IPS DF 6.9 (cell line): Measurements from ENCODE around the gene FMNL3.

Experiments used
- DNase-seq: peaks from one replicate; pipeline ENCODE4 v3.0.0-alpha.2; 2013; ENCODE audit warnings: low read depth, low spot score
- H3K27ac ChIP-seq: one replicate; pipeline ENCODE4 v1.5.1; 2013; ENCODE audit warnings: low read length, control low read depth
- H3K27me3 ChIP-seq: 2 replicates; pipeline ENCODE4 v1.6.1; 2013; ENCODE audit warnings: mild to moderate bottlenecking, low read length; ENCODE audit not compliant: control insufficient read depth, insufficient read depth
- H3K36me3 ChIP-seq: 2 replicates; pipeline ENCODE4 v1.6.1; 2013; ENCODE audit warnings: low read length; ENCODE audit not compliant: control insufficient read depth, insufficient read depth
- H3K4me1 ChIP-seq: 2 replicates; pipeline ENCODE4 v1.6.1; 2013; ENCODE audit warnings: low read length; ENCODE audit not compliant: control insufficient read depth, insufficient read depth
- H3K4me3 ChIP-seq: 2 replicates; pipeline ENCODE4 v1.5.1; 2013; ENCODE audit warnings: mild to moderate bottlenecking, low read length
- H3K9me3 ChIP-seq: 2 replicates; pipeline ENCODE4 v1.6.1; 2013; ENCODE audit warnings: low read length, inconsistent platforms; ENCODE audit not compliant: control insufficient read depth, insufficient read depth
- WGBS: extraction: QIAGEN DNeasy Blood & Tissue Kit; methylation state at CpG from one replicate; pipeline ENCODE4 v1.1.7; 2013; ENCODE audit warnings: mixed read lengths, missing lambda C conversion rate; ENCODE audit not compliant: insufficient read length, insufficient coverage; 5-methylcytosine and 5-hydroxymethylcytosine counted together

The FMNL3 gene

GRCh38 chr12:49631336-49631907 lies 75.8 kb downstream of the FMNL3 start:
- H3K27me3 ChIP-seq = no peaks in the 10 kb centered on the region
- no peak overlapping the region for H3K27ac ChIP-seq
- H3K4me1 ChIP-seq = no peaks in the 10 kb centered on the region
- no CpG with 5 or more reads among the region's 6 CpGs for WGBS
- H3K9me3 ChIP-seq = no peaks in the 10 kb centered on the region
- H3K4me3 ChIP-seq = no peak overlapping the region
- no peak for DNase-seq
- H3K36me3 ChIP-seq = no peaks in the 10 kb centered on the region

DNA sequence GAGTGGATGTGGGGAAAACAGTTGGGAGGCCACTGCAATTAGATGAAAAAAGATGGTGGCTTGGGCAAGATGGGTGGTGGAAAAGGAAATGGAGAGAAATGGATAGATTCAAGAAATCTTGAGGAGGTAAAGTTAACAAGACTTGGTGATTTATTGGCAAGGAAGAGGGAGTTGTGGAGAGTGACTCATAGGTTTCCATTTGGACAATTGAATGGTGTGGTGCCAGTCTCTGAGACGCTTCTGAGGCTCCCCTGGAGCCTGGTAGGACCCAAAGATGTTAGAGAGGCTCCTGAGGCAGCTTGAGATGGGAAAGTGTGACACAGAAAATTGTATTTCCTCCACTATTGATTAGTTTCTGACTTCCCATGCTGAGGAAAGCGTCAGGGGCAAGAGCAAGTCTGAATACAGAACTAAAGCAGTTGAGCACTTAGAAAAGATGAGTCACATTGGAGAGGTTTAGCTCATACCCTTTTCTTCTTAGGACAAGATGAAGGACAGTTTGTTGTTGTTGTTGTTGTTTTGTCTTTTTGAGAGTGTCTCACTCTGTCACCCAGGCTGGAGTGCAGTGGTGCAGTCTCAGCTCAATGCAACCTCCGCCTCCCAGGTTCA lies 79.3 kb downstream of the FMNL3 start:
- DNase-seq = no peak
- Histone ChIP-seq H3K4me1 (no peaks in the 10 kb centered on the region; the same call in 1 of the 2 replicates), H3K27me3 (no peaks in the 10 kb centered on the region), H3K9me3 (no peaks in the 10 kb centered on the region), H3K27ac (no peak overlapping the region), H3K4me3 (no peak overlapping the region), H3K36me3 (no peaks in the 10 kb centered on the region)
- no CpG with 5 or more reads among the region's 3 CpGs for WGBS

DNA sequence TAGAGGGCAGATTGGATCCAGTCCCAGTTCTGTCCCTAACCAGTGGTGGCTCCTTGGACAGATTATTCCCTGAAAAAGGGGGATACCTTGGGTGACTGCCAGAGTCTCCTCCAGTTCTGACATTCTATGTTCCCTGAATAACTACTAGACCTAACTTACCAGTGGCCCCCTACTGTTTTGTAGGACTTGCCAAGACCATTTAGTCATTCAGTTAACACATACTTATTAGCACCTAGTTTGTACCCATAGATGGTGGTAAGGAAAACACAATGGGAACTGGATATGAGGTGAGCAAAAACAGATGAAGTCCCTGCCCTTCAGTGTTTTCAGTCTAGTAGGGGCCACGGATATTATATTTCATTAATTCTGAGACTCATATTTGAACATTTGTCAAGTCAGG lies 80.4 kb downstream of the FMNL3 start:
- H3K4me1 ChIP-seq = no peaks in the 10 kb centered on the region; the same call in 1 of the 2 replicates
- no peaks in the 10 kb centered on the region for H3K36me3 ChIP-seq
- WGBS = no CpG with 5 or more reads among the region's 1 CpG
- no peak overlapping the region for H3K27ac ChIP-seq
- no peaks in the 10 kb centered on the region for H3K27me3 ChIP-seq
- H3K9me3 ChIP-seq = no peaks in the 10 kb centered on the region
- no peak for DNase-seq
- no peak overlapping the region for H3K4me3 ChIP-seq

GRCh38 chr12:49626169-49626835 lies 80.9 kb downstream of the FMNL3 start:
- DNase-seq = no peak
- no CpG with 5 or more reads among the region's 6 CpGs for WGBS
- no peaks in the 10 kb centered on the region; the same call in 1 of the 2 replicates for H3K4me1 ChIP-seq

GRCh38 chr12:49624921-49625577 lies 82.2 kb downstream of the FMNL3 start:
- Histone ChIP-seq H3K9me3 (no peaks in the 10 kb centered on the region), H3K27ac (no peak overlapping the region), H3K36me3 (no peaks in the 10 kb centered on the region), H3K4me3 (no peak overlapping the region), H3K27me3 (no peaks in the 10 kb centered on the region), H3K4me1 (no peaks in the 10 kb centered on the region; the same call in 1 of the 2 replicates)
- no peak for DNase-seq
- WGBS = no CpG with 5 or more reads among the region's 4 CpGs

More at GRCh38 chr12:49626169-49626835, 80.9 kb downstream of the FMNL3 start:
- H3K4me3 ChIP-seq = no peak overlapping the region
- H3K36me3 ChIP-seq = no peaks in the 10 kb centered on the region
- no peak overlapping the region for H3K27ac ChIP-seq
- no peaks in the 10 kb centered on the region for H3K9me3 ChIP-seq
- H3K27me3 ChIP-seq = no peaks in the 10 kb centered on the region

DNA sequence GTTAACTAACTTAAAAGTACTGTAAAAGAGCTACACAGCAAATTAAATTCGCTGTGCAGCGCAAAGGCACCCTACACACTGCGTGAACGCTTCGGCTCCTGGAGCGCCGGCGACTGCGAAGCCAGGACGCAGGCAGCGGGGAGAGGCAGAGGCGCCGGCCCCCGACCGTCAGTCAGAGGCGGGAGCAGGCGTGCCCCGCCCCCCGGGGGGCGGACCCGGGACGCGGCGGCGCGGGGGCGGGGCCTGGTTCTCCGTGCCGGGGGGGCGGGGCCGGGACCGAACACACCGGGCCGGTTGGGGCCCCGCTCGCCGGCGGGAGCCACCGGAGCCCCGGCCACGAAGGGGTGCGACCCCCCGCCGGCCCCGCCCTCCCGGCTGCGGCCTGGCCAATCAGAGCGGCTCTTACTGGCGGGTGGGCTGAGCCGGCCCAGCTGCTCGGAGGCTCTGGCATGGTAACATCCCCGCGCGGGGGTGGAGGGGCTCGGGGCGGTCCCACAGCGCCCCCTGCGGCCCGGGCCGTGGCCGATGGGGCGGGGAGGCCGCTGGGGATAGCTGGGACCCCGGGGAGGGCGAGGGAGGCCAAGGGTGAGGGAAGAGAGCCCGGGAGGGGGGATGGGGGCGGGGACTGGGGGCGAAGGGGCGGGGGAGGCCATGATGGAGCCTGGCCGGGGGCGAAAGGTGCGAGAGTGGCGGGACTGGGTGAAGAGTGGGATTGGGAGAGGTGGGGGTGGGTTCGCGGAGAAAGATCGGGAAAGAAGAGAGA lies 83.9 kb downstream of the FMNL3 start, which contains the start of gene PRPF40B:
PRPF40B (plus strand) TSS at position 420 of the 763 bp plus-strand sequence; CDS start at position 450, 30 bp downstream.
- H3K27me3 ChIP-seq = no peaks in the 10 kb centered on the region
- H3K4me3 ChIP-seq = peak within 1 kb of the TSS; percentile 72; the same call in 1 of the 2 replicates
- no peaks in the 10 kb centered on the region for H3K36me3 ChIP-seq
- no peaks in the 10 kb centered on the region for H3K9me3 ChIP-seq
- H3K27ac ChIP-seq = no peak within 1 kb of the TSS
- no CpG with 5 or more reads among the region's 76 CpGs for WGBS
- H3K4me1 ChIP-seq = no peaks in the 10 kb centered on the region; the same call in 1 of the 2 replicates
- DNase-seq = peak; percentile 71

- H3K36me3 ChIP-seq = no peaks in the 10 kb centered on the region
- WGBS = no CpG with 5 or more reads among the region's 22 CpGs
- no peaks in the 10 kb centered on the region for H3K9me3 ChIP-seq
- no peak for DNase-seq
- peak overlapping the region; percentile 72; the same call in 1 of the 2 replicates for H3K4me3 ChIP-seq
- H3K27ac ChIP-seq = no peak overlapping the region
- H3K27me3 ChIP-seq = no peaks in the 10 kb centered on the region
- no peaks in the 10 kb centered on the region; the same call in 1 of the 2 replicates for H3K4me1 ChIP-seq
These were observed 84.6 kb downstream of the FMNL3 start for GRCh38 chr12:49622501-49623141.

- H3K27ac ChIP-seq = no peak overlapping the region
These were observed 85.3 kb downstream of the FMNL3 start for GRCh38 chr12:49621651-49622500.

DNA sequence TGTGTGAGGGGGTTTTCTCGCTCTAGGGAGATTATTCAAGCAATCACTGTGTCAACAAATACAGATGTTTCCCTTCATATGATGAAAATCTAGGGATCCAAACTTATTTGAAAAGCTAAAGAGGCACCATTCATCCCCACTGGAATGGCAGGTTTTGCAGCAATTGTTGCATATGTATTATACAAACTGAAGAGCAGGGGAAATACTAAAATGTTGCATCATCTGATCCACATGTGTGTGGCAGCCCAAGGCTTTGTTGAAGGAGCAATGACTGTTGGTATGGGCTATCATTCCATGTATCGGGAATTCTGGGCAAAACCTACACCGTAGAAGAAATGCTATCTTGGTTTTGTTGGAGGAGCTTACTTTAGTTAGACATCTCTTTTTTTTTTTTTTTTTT lies 87.9 kb downstream of the FMNL3 start:
- Histone ChIP-seq H3K4me1 (no peaks in the 10 kb centered on the region; the same call in 1 of the 2 replicates), H3K27ac (no peak overlapping the region), H3K9me3 (no peaks in the 10 kb centered on the region), H3K36me3 (no peaks in the 10 kb centered on the region), H3K27me3 (no peaks in the 10 kb centered on the region), H3K4me3 (no peak overlapping the region)
- no CpG with 5 or more reads among the region's 3 CpGs for WGBS
- no peak for DNase-seq

More at GRCh38 chr12:49621651-49622500, 85.3 kb downstream of the FMNL3 start:
- no peaks in the 10 kb centered on the region; the same call in 1 of the 2 replicates for H3K4me1 ChIP-seq
- H3K27me3 ChIP-seq = no peaks in the 10 kb centered on the region
- no peak for DNase-seq
- no CpG with 5 or more reads among the region's 33 CpGs for WGBS
- H3K36me3 ChIP-seq = no peaks in the 10 kb centered on the region
- no peaks in the 10 kb centered on the region for H3K9me3 ChIP-seq
- H3K4me3 ChIP-seq = no peak overlapping the region; the same call in 1 of the 2 replicates
